Fibroblast of pulmonary artery (primary cell): ENCODE data around the gene TCERG1L.

Experiments
- DNase-seq: peaks from one replicate; pipeline ENCODE4 v3.0.0-alpha.2; 2010; ENCODE audit warnings: low read depth
- H3K4me3 ChIP-seq: replicated peaks from 2 replicates; pipeline ENCODE4 v1.5.1; 2011; ENCODE audit warnings: low read depth, mild to moderate bottlenecking, control low read depth, low read length, moderate library complexity
- TF ChIP-seq, protein P1 (sequence below): IDR thresholded peaks from 2 replicates; pipeline ENCODE4 v1.5.1; 2011; ENCODE audit warnings: mild to moderate bottlenecking, control low read depth, low read length, inconsistent platforms; ENCODE audit errors: missing control alignments

TCERG1L gene

DNA sequence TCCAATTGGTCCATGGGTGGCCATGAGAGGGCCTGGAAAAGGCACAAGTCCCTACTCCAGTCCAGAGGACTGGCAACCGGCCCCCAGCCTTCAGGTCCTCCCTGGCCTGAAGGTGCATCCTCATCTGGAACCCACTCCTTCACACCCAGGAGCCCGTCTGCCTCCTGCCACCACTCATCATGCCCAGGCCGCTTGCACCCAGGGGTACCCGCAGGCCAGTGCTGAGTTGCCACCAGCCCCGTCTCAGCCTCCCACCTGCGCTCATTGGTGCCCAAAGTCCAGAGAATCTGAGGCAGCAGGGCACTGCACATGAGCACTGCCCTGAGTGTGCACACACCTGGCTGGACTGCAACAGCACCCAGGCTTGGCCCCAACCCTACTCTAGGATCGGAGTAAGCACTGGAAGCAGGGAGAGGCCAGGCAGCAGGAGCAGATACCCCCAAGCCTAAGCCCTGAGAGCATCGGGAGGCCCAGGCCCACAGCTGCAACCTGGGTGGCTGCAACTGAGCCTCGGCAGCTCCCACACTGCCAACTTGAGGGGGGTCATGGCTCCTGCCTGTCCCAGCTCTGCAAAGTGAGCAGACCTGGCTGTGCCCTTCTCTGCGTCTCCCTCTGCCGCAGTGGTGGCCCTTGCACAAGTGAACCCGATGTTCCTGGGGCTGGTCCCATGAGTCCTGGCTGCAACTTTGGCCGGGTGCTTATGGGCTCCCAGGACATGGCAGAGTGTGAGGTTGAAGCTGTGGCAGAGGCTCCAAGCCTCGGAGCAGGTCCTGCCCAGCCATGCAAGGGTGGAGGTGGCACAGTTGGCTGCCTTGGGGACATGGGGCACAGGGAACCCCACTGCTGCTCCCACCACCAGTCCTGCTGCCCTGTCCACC, 44.3 kb downstream of the TCERG1L start:
- no peak overlapping the region for H3K4me3 ChIP-seq
- DNase-seq = no peak
- TF ChIP-seq, protein P1, sequence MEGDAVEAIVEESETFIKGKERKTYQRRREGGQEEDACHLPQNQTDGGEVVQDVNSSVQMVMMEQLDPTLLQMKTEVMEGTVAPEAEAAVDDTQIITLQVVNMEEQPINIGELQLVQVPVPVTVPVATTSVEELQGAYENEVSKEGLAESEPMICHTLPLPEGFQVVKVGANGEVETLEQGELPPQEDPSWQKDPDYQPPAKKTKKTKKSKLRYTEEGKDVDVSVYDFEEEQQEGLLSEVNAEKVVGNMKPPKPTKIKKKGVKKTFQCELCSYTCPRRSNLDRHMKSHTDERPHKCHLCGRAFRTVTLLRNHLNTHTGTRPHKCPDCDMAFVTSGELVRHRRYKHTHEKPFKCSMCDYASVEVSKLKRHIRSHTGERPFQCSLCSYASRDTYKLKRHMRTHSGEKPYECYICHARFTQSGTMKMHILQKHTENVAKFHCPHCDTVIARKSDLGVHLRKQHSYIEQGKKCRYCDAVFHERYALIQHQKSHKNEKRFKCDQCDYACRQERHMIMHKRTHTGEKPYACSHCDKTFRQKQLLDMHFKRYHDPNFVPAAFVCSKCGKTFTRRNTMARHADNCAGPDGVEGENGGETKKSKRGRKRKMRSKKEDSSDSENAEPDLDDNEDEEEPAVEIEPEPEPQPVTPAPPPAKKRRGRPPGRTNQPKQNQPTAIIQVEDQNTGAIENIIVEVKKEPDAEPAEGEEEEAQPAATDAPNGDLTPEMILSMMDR = no peak

DNA sequence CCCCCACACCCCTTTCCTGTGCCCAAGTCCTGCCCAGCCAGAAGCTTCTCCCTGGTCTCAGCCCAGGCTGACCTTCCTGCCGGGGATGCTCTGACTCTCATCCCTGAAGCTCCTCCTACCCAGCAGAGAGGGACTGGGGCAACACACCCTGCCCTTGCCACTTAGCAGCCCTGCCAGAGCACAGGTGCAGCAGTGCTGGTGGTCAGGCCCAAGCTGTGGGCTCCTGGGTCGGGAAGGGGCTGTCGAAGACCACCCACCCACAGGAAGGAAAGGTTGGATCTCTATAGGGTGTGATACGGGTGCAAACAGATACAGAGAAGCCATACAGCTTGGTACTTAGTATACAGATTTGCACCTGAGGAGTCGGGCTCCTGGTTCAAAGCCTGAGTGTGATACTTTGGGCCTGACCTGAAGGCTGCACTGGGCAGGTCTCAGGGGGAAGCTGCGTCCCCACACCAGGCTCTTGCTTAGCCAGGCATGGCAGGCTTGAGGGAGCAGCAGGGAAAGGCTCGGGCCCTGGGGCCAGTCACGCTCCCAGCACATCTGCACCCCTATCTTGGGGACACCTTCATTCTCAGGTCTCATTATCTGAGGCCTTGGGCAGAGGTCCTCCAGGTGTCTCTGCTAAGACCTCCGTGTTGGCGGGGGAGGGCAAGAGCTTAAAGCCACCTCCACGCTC, 47.3 kb downstream of the TCERG1L start:
- no peak overlapping the region for H3K4me3 ChIP-seq
- DNase-seq = no peak
- TF ChIP-seq, protein P1 = no peak

DNA sequence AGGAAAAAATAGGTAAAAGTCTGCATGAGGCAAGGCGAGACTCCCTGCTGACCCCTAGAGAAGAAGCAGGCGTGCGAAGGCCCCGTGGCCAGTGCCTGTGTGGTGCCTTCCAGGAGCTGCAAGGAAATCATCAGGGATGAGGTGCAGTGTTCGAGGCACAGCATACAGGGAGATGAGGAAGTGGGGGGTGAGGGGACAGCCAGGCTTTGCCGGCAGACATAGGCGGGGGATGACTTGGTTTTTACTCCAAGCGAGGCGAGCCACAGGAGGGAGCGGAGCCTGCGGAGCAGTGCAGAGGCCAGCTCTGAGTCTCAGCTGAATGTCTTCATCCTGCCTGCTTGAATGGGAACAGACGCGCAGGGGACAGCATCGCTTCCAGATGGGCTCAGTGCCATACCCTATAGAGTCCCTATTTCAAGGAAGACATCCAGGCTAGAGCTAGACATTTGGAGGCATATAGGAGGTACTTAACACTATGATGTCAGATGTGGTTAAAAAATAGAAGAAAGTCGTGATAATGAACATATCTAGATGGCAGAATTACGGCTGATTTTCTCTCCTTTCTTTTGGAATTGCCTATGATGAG, 49.5 kb downstream of the TCERG1L start:
- no peak for DNase-seq
- H3K4me3 ChIP-seq = no peak overlapping the region
- TF ChIP-seq, protein P1 = no peak

DNA sequence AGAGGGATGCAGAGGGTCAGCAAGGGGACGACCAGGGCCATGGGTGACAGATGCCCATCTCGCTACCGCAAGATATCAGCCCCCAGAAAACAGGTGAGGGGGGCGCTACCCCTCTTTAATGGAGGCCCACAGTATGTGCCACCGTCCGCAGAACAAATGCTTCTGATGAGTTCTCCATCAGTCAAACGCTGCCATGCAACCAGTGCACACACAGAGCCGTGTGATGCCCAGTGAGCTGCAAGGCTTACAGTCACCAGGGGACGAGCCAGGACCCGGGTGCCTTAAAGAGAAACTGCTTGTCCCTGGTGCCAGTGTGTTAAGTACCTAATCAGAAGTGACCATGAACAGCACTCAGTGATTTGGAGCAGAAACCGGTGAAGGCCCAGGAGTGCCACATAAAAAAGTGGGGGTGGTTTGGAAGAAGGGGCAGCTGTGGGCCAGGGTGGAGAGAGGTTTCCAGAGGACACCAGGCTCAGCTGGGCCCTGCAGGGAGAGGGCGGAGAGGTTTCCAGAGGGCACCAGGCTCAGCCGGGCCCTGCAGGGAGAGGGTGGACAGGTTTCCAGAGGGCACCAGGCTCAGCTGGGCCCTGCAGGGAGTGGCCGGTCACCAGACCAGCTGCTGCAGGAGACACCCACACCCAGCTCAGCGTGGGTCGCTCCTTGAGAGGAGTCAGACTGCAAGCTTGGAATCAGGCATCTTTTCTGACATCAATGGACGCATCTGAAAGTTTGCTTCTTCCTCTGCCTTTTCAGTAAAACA, 50.9 kb downstream of the TCERG1L start:
- no peak for DNase-seq
- H3K4me3 ChIP-seq = no peak overlapping the region
- TF ChIP-seq, protein P1 = no peak

DNA sequence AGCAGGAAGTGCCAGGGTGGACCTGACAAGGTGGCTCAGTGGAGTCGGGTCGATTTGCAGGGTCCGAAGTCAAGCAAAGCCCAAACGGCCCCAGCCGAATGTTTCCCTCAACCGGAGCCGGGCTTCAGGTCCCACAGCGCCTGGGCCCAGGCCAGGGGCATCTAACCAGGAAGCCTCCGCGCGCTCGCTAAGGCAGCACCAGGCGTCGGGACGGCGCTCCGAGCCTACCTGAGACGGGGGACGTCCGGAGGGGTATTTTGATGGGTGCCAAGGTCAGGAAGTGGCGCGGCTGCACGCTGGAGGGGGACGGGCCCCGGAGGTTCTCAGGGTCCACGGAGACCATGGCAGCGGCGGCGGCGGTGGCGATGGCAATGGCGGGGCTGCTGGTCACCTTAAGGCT, 51.5 kb downstream of the TCERG1L start:
- TF ChIP-seq, protein P1 = no peak
- H3K4me3 ChIP-seq = no peak overlapping the region
- no peak for DNase-seq

DNA sequence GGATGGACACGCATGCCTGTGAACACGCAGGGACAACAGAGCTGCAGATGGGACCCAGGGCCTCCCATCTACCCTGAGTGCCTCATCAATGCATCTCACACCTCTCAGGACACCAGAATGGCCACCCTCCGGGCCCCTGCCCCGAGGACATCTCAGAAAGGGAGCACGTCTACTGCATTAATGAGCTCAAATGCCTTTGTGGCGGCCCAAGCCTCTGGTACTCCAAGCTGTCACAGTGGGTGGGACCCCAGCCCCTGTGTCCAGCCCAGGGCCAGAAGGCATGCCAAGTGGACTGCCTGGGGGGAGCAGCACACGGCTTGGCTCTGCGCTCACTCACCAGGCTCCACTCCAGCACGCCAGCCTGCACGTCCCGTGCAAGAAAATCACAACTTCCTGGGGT, 52.0 kb downstream of the TCERG1L start:
- no peak for DNase-seq

More for the DNA sequence above, 52.0 kb downstream of the TCERG1L start:
- TF ChIP-seq, protein P1 = no peak
- H3K4me3 ChIP-seq = no peak overlapping the region
